ENCODE data around the gene SYP. TPM values are rescaled to one million over a fixed set of nuclear protein-coding genes. Genes with fewer than 3 reads are reported as not detected.

Gene SYP
- total and polyA plus RNA-seq, 9 of the 15 experiments (the other 6 are each of a cell fraction or from before 2014, with no cell fraction given): 0.48 to 5.1 (median 2.6) TPM

DNA sequence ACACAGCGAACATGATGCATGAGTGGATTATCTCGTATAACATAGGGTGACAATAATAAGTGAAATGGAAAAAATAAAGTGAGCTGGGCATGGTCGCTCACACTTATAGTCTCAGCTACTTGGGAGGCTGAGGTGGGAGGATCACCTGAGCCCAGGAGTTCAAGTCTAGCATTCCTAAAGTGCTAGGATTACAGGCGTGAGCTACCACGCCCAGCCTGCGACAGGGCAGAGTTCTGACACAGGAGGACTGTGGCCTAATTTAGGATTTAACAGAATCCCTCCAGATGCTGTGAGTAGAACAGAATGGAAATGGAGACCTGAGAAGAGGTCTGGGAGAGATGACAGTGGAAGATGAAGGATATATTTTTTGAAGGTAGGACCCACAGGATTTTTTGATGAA is 10.4 kb downstream of the SYP start:
- intact Hi-C loops (cut with micrococcal nuclease): loop anchor here (2.0 to 5.0 kb wide), 2 partner anchors 42 to 93 kb away; no protein-coding TSS in a partner anchor
- no TSS peak for BruUV-seq (replicated peaks)
- Histone ChIP-seq H3K27me3 (ENCODE audit: control insufficient read depth in 2 of 2, insufficient read depth in 2 of 2, low read length in 2 of 2) (no peaks in the 10 kb centered on the region), H3K9ac (ENCODE audit: insufficient read depth in 1 of 2, low read depth in 2 of 2, low read length in 2 of 2) (peak overlapping the region; percentile 24 to 73; a peak in 3 of 4 replicates), H3K9me3 (replicated peaks; ENCODE audit: control insufficient read depth, insufficient read depth, low read depth, low read length) (no peaks in the 10 kb centered on the region), H3K79me2 (ENCODE audit: control insufficient read depth, insufficient read depth, low read length) (peaks cover 33% of the 10 kb centered on the region), H2AFZ (ENCODE audit: low read depth, low read length) (no peak overlapping the region), H3K4me1 (replicated peaks in 1 of 2; ENCODE audit: control insufficient read depth in 2 of 2, insufficient read depth in 2 of 2, low read length in 2 of 2) (peaks cover 45 to 48% of the 10 kb centered on the region in 2 experiments), H3K36me3 (ENCODE audit: control insufficient read depth, insufficient read depth, low read length) (no peaks in the 10 kb centered on the region), H3K27ac (ENCODE audit: extremely low read depth, low read depth, low read length) (peak overlapping the region; percentile 60), H3K4me3 (peak overlapping the region; percentile 51), H4K20me1 (replicated peaks; ENCODE audit: control insufficient read depth, insufficient read depth, low read length) (no peaks in the 10 kb centered on the region), H3K9me1 (ENCODE audit: control insufficient read depth, insufficient read depth, low read length) (no peaks in the 10 kb centered on the region), H3K4me2 (ENCODE audit: insufficient read depth, low read length) (peak overlapping the region; percentile 80)
- WGBS (ENCODE audit: insufficient coverage, low coverage, missing lambda C conversion rate): 11% methylated on average over 6 of the region's 6 CpGs
- CTCF ChIA-PET (ENCODE audit: low intra/inter-chr PET ratio): no interaction called here
- ATAC-seq (no peak), FAIRE-seq (no peak), DNase-seq (ENCODE audit: extremely low read depth in 1 of 4, low spot score in 3 of 4) (no peak)
- TF ChIP-seq ZNF146 (CRISPR knock-in tag; IDR thresholded peaks at IDR 0.05; ENCODE audit: unreplicated experiment) (no peak), HNRNPLL (IDR thresholded peaks at IDR 0.05; ENCODE audit: low read depth, low read length, poor library complexity, severe bottlenecking) (no peak), ZNF41 (CRISPR knock-in tag; conservative IDR thresholded peaks at IDR 0.05) (no peak), ARID1B (IDR thresholded peaks at IDR 0.05) (0 out of 2 replicates have a peak, but pooled peaks have one; percentile 7)
- POLR2A ChIA-PET: no interaction called here
- in situ Hi-C loops (cut with MboI): no loop called here

- ChIA-PET POLR2A (no interaction called here), CTCF (ENCODE audit: low intra/inter-chr PET ratio) (no interaction called here)
- in situ Hi-C loops (cut with MboI) (no loop called here), intact Hi-C loops (cut with micrococcal nuclease) (no loop called here)
- Histone ChIP-seq H3K9me1 (ENCODE audit: control insufficient read depth, insufficient read depth, low read length) (no peaks in the 10 kb centered on the region), H2AFZ (ENCODE audit: low read depth, low read length) (peak overlapping the region; percentile 64), H3K9ac (ENCODE audit: insufficient read depth in 1 of 2, low read depth in 2 of 2, low read length in 2 of 2) (peak overlapping the region; percentile 54 to 72; a peak in 3 of 4 replicates), H3K79me2 (ENCODE audit: control insufficient read depth, insufficient read depth, low read length) (peaks cover 44% of the 10 kb centered on the region), H3K27ac (ENCODE audit: extremely low read depth, low read depth, low read length) (peak overlapping the region; percentile 55), H4K20me1 (replicated peaks; ENCODE audit: control insufficient read depth, insufficient read depth, low read length) (peaks cover 7% of the 10 kb centered on the region), H3K9me3 (replicated peaks; ENCODE audit: control insufficient read depth, insufficient read depth, low read depth, low read length) (no peaks in the 10 kb centered on the region), H3K4me3 (no peak overlapping the region), H3K27me3 (ENCODE audit: control insufficient read depth in 2 of 2, insufficient read depth in 2 of 2, low read length in 2 of 2) (no peaks in the 10 kb centered on the region), H3K4me2 (ENCODE audit: insufficient read depth, low read length) (peak overlapping the region; percentile 35), H3K4me1 (replicated peaks in 1 of 2; ENCODE audit: control insufficient read depth in 2 of 2, insufficient read depth in 2 of 2, low read length in 2 of 2) (peaks cover 47 to 55% of the 10 kb centered on the region in 2 experiments), H3K36me3 (ENCODE audit: control insufficient read depth, insufficient read depth, low read length) (peaks cover 7% of the 10 kb centered on the region; the same call in 1 of the 3 replicates)
- WGBS (ENCODE audit: insufficient coverage, low coverage, missing lambda C conversion rate): 30% methylated on average over 2 of the region's 8 CpGs
- ATAC-seq (no peak), DNase-seq (ENCODE audit: extremely low read depth in 1 of 4, low spot score in 3 of 4) (no peak), FAIRE-seq (peak; percentile 69)
- BruUV-seq (replicated peaks): no TSS peak
- TF ChIP-seq CREB3L1 (IDR thresholded peaks at IDR 0.05; ENCODE audit: borderline replicate concordance, low read depth): peak; percentile 83; the same call in 1 of the 2 replicates
- TF ChIP-seq, protein P1, sequence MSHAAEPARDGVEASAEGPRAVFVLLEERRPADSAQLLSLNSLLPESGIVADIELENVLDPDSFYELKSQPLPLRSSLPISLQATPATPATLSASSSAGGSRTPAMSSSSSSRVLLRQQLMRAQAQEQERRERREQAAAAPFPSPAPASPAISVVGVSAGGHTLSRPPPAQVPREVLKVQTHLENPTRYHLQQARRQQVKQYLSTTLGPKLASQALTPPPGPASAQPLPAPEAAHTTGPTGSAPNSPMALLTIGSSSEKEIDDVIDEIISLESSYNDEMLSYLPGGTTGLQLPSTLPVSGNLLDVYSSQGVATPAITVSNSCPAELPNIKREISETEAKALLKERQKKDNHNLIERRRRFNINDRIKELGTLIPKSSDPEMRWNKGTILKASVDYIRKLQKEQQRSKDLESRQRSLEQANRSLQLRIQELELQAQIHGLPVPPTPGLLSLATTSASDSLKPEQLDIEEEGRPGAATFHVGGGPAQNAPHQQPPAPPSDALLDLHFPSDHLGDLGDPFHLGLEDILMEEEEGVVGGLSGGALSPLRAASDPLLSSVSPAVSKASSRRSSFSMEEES (CRISPR knock-in tag; IDR thresholded peaks at IDR 0.05): no peak
- no peak for TF ChIP-seq IRF2 (CRISPR knock-in tag; IDR thresholded peaks at IDR 0.05)
- TF ChIP-seq, protein P2, sequence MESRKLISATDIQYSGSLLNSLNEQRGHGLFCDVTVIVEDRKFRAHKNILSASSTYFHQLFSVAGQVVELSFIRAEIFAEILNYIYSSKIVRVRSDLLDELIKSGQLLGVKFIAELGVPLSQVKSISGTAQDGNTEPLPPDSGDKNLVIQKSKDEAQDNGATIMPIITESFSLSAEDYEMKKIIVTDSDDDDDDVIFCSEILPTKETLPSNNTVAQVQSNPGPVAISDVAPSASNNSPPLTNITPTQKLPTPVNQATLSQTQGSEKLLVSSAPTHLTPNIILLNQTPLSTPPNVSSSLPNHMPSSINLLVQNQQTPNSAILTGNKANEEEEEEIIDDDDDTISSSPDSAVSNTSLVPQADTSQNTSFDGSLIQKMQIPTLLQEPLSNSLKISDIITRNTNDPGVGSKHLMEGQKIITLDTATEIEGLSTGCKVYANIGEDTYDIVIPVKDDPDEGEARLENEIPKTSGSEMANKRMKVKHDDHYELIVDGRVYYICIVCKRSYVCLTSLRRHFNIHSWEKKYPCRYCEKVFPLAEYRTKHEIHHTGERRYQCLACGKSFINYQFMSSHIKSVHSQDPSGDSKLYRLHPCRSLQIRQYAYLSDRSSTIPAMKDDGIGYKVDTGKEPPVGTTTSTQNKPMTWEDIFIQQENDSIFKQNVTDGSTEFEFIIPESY (CRISPR knock-in tag; IDR thresholded peaks at IDR 0.05): peak; percentile 82
- TF ChIP-seq CREM (IDR thresholded peaks at IDR 0.05; ENCODE audit: low read depth): no peak
- no peak for TF ChIP-seq THRAP3 (IDR thresholded peaks at IDR 0.05; ENCODE audit: borderline replicate concordance)
These were observed 11.4 kb downstream of the SYP start for GRCh38 chrX:49188468-49189076.
